Body of pancreas (tissue), 4 donors: ENCODE data around the gene EML3.

Experiments
- CTCF ChIP-seq, 7 experiments: fragments of 450-650 bp in 4 of 7; fragments of 200-600 bp in 3 of 7; sonication (generic) in 3 of 7; IDR thresholded peaks; one replicate each; pipeline ENCODE4 v1.5.1; 2016 to 2019; ENCODE audit warnings: antibody characterized with exemption in 7 of 7
- POLR2A ChIP-seq, 3 donors: fragments of 450-650 bp; IDR thresholded peaks; one replicate each; pipeline ENCODE4 v1.6.1; 2016; ENCODE audit warnings: antibody characterized with exemption in 3 of 3, mild to moderate bottlenecking in 2 of 3

DNA sequence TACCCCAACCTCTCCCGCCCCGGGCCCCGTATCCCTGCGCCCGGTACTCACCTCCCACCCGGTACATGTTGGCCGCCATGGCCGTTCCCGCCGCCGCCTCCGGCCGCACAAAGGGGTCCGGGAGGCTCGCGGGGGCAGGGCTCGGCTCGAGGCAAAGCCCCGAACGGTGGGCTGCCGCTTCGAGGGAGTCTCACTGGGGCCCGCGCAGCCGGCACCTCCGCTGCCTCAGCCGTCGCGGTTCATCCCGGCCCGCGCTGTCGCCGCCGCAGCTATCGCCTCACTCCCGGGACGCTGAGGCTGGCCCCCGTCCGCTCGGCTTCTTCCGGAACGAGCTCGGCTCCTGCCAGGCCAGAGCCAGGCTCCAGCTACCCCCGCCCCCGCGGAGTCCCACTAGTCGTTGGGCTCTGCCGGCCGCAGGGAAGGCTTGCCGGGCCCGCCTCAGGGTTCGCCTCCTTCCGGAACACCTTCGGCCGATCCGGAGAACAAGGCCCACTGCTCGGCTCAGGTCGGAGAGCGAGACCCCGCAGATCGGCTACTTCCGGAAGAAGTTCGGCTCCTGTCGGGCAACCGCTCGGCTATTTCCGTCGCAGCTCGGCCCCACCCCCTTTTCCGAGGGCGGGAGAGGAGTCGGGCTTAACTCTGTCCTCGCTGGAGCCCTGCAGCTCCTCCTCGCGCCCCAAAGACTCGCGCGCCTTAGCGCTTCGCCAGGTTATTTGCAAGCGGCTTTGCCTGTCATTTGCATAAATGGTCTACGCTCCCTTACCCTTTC lies 11.0 kb downstream of the EML3 start, which contains the start of gene MTA2:
- peak in 1 of 7 experiments; percentile 8 for TF ChIP-seq CTCF (IDR thresholded peaks at IDR 0.05)
- peak; percentile 20 to 72 (median 72) for TF ChIP-seq POLR2A (IDR thresholded peaks at IDR 0.05)
